H1 (cell line): ENCODE measurements around the gene RRP9. TPM values are rescaled to one million over a fixed set of nuclear protein-coding genes. Genes with fewer than 3 reads are reported as not detected.

ENCODE experiments used
- CTCF ChIA-PET: fragments of 300-600 bp; sonication (Branson Sonifier 250); formaldehyde crosslinking; loops from one replicate; lab custom pipeline; 2021; ENCODE audit not compliant: partially characterized antibody; lab: Charles Lee
- POLR2A ChIA-PET: fragments of 300-600 bp; sonication (Branson Sonifier 250); formaldehyde crosslinking; loops from one replicate; lab custom pipeline; 2021; ENCODE audit warnings: inconsistent platforms; ENCODE audit not compliant: partially characterized antibody; lab: Charles Lee
- DNase-seq, 2 experiments: peaks; one replicate each; pipeline versions ENCODE4 v3.0.0 to v3.0.0-alpha.2; 2010 to 2022; ENCODE audit warnings: low spot score in 2 of 2, low read depth in 1 of 2, mixed read lengths in 1 of 2
- FAIRE-seq: peaks from 2 replicates; lab custom pipeline; 2011; peaks lifted over from hg19 to GRCh38; lab: Jason Lieb, UNC
- H2AFZ ChIP-seq: 2 replicates; pipeline ENCODE4 v1.8.1; 2012; ENCODE audit warnings: low read length, inconsistent platforms
- H2AK5ac ChIP-seq: 2 replicates; pipeline ENCODE4 v1.6.1; 2013; ENCODE audit warnings: low read depth, low read length
- H2BK120ac ChIP-seq: replicated peaks from 2 replicates; pipeline ENCODE3; 2013; ENCODE audit warnings: low read depth, low read length, inconsistent platforms
- H2BK12ac ChIP-seq: 2 replicates; pipeline ENCODE4 v1.6.1; 2013; ENCODE audit warnings: low read depth, low read length
- H2BK15ac ChIP-seq: 2 replicates; pipeline ENCODE4 v1.6.1; 2013; ENCODE audit warnings: low read length
- H2BK20ac ChIP-seq: 2 replicates; pipeline ENCODE4 v1.6.1; 2013; ENCODE audit warnings: low read length
- H2BK5ac ChIP-seq: 2 replicates; pipeline ENCODE4 v1.6.1; 2013; ENCODE audit warnings: low read depth, low read length
- H3K14ac ChIP-seq: 2 replicates; pipeline ENCODE4 v1.6.1; 2013; ENCODE audit warnings: inconsistent platforms; ENCODE audit not compliant: insufficient read length
- H3K18ac ChIP-seq: 2 replicates; pipeline ENCODE4 v1.6.1; 2013; ENCODE audit warnings: low read length; ENCODE audit errors: extremely low read depth
- H3K23ac ChIP-seq: 2 replicates; pipeline ENCODE4 v1.6.1; 2013; ENCODE audit warnings: inconsistent platforms; ENCODE audit not compliant: insufficient read length
- H3K23me2 ChIP-seq: 2 replicates; pipeline ENCODE4 v1.6.1; 2013; ENCODE audit warnings: low read depth, low read length
- H3K27ac ChIP-seq: 2 replicates; pipeline ENCODE4 v1.6.1; 2011; ENCODE audit warnings: low read depth, low read length, inconsistent platforms
- H3K27me3 ChIP-seq, 4 experiments: replicated peaks in 1 of 4; 1 replicate in 1 of 4; 2 replicates in 3 of 4; pipeline versions ENCODE4 v1.6.1 to v1.8.1; 2011 to 2013; ENCODE audit warnings: low read length in 3 of 4, mild to moderate bottlenecking in 3 of 4, inconsistent platforms in 2 of 4, mixed read lengths in 2 of 4, moderate library complexity in 1 of 4; ENCODE audit not compliant: control insufficient read depth in 3 of 4, insufficient read depth in 3 of 4; ENCODE audit errors: extremely low read depth in 1 of 4
- H3K36me3 ChIP-seq, 4 experiments: 2 replicates each; pipeline versions ENCODE4 v1.6.1 to v1.8.1; 2011 to 2013; ENCODE audit warnings: mild to moderate bottlenecking in 4 of 4, low read length in 3 of 4, moderate library complexity in 2 of 4, control low read depth in 1 of 4, inconsistent platforms in 1 of 4; ENCODE audit not compliant: insufficient read depth in 4 of 4, control insufficient read depth in 2 of 4
- H3K4ac ChIP-seq: replicated peaks from 2 replicates; pipeline ENCODE3; 2013; ENCODE audit warnings: low read length, low read depth, mixed read lengths, inconsistent platforms; ENCODE audit not compliant: insufficient read length
- H3K4me1 ChIP-seq, 4 experiments: replicated peaks in 1 of 4; 1 replicate in 1 of 4; 2 replicates in 3 of 4; pipeline versions ENCODE4 v1.6.1 to v1.8.1; 2011 to 2013; ENCODE audit warnings: low read length in 3 of 4, inconsistent platforms in 2 of 4, mixed read lengths in 1 of 4; ENCODE audit not compliant: insufficient read depth in 4 of 4, control insufficient read depth in 3 of 4
- H3K4me2 ChIP-seq, 2 experiments: 2 replicates each; pipeline versions ENCODE4 v1.6.1 to v1.8.1; 2011 to 2013; ENCODE audit warnings: low read depth in 2 of 2, low read length in 2 of 2, control low read depth in 1 of 2, inconsistent platforms in 1 of 2, mild to moderate bottlenecking in 1 of 2; ENCODE audit not compliant: insufficient read depth in 1 of 2
- H3K4me3 ChIP-seq, 4 experiments: fragments of 200-600, 300-600 bp in 1 of 4; sonication (generic), shearing (Covaris generic), sonication (Bioruptor Twin) in 1 of 4; 2 replicates each; pipeline versions ENCODE4 v1.5.1 to v1.8.1; 2011 to 2016; ENCODE audit warnings: low read length in 4 of 4, low read depth in 3 of 4, control low read depth in 2 of 4, inconsistent platforms in 2 of 4, mild to moderate bottlenecking in 2 of 4, mixed read lengths in 1 of 4, moderate library complexity in 1 of 4; ENCODE audit not compliant: insufficient read depth in 2 of 4; ENCODE audit errors: extremely low read depth in 1 of 4
- H3K56ac ChIP-seq: replicated peaks from 2 replicates; pipeline ENCODE3; 2013; ENCODE audit warnings: low read depth, mild to moderate bottlenecking, mixed read lengths, low read length, inconsistent platforms; ENCODE audit not compliant: insufficient read length
- H3K79me1 ChIP-seq: 2 replicates; pipeline ENCODE4 v1.6.1; 2013; ENCODE audit warnings: low read depth, low read length, control low read depth
- H3K79me2 ChIP-seq, 2 experiments: 2 replicates each; pipeline versions ENCODE4 v1.6.1 to v1.8.1; 2012 to 2013; ENCODE audit warnings: low read length in 2 of 2, mild to moderate bottlenecking in 2 of 2, inconsistent platforms in 1 of 2; ENCODE audit not compliant: insufficient read depth in 2 of 2, control insufficient read depth in 1 of 2
- H3K9ac ChIP-seq, 4 experiments: replicated peaks in 1 of 4; 1 replicate in 1 of 4; 2 replicates in 3 of 4; pipeline versions ENCODE4 v1.6.1 to v1.8.1; 2011 to 2013; ENCODE audit warnings: low read depth in 3 of 4, low read length in 3 of 4, control low read depth in 2 of 4, mild to moderate bottlenecking in 2 of 4, moderate library complexity in 2 of 4, inconsistent platforms in 1 of 4; ENCODE audit errors: extremely low read depth in 1 of 4
- H3K9me3 ChIP-seq, 2 experiments: 2 replicates each; pipeline versions ENCODE4 v1.6.1 to v1.8.1; 2012 to 2013; ENCODE audit warnings: mild to moderate bottlenecking in 2 of 2, moderate library complexity in 2 of 2, control low read depth in 1 of 2, inconsistent platforms in 1 of 2, low read depth in 1 of 2, low read length in 1 of 2, mixed read lengths in 1 of 2; ENCODE audit not compliant: insufficient read depth in 2 of 2
- H4K20me1 ChIP-seq, 2 experiments: replicated peaks in 1 of 2; 2 replicates each; pipeline versions ENCODE3 to v1.8.1; 2011 to 2013; ENCODE audit warnings: inconsistent platforms in 2 of 2, low read length in 2 of 2, mild to moderate bottlenecking in 1 of 2; ENCODE audit not compliant: insufficient read depth in 2 of 2, control insufficient read depth in 1 of 2
- H4K5ac ChIP-seq: 2 replicates; pipeline ENCODE4 v1.6.1; 2013; ENCODE audit warnings: low read length, low read depth, mixed read lengths, inconsistent platforms; ENCODE audit not compliant: insufficient read length
- H4K8ac ChIP-seq: 2 replicates; pipeline ENCODE4 v1.8.0; 2013; ENCODE audit warnings: mild to moderate bottlenecking, moderate library complexity, low read length, inconsistent platforms; ENCODE audit not compliant: insufficient read depth; ENCODE audit errors: extremely low read depth
- H4K91ac ChIP-seq: replicated peaks from 2 replicates; pipeline ENCODE3; 2013; ENCODE audit warnings: low read length, mixed read lengths, inconsistent platforms; ENCODE audit not compliant: insufficient read length
- RXRA ChIP-seq: IDR thresholded peaks from 2 replicates; pipeline ENCODE4 v1.6.1; 2011; ENCODE audit warnings: low read depth, mild to moderate bottlenecking, low read length, moderate library complexity; ENCODE audit not compliant: insufficient read depth
- SIRT6 ChIP-seq: IDR thresholded peaks from one replicate; pipeline ENCODE4 v1.7.1; 2012; ENCODE audit warnings: low read length, inconsistent platforms
- WGBS, 2 experiments: shearing (Covaris generic) in 1 of 2; methylation state at CpG; one replicate each; pipeline versions ENCODE4 v1.1.6 to v1.1.7; 2013 to 2015; ENCODE audit warnings: low lambda C conversion rate in 2 of 2, mixed read lengths in 2 of 2, inconsistent platforms in 1 of 2, low coverage in 1 of 2, missing lambda C conversion rate in 1 of 2; ENCODE audit not compliant: insufficient replicate concordance in 2 of 2, insufficient coverage in 1 of 2, insufficient read length in 1 of 2; ENCODE audit errors: extremely low coverage in 1 of 2, missing lambda C conversion rate in 1 of 2; 5-methylcytosine and 5-hydroxymethylcytosine counted together
- polyA plus RNA-seq, 7 experiments: library from polyadenylated mRNA; depleted of rRNA in 3 of 7; stranded (reverse) in 5 of 7; unstranded in 2 of 7; fragments of >200 nt in 5 of 7; fragments of 200-250 nt in 2 of 7; gene quantifications; 1 replicate in 5 of 7; 2 replicates in 1 of 7; 4 replicates in 1 of 7; pipeline versions ENCODE4 v1.2.1 to v1.2.3, GENCODE V29; 2011 to 2013; ENCODE audit warnings: missing spikeins in 2 of 7, mixed read lengths in 2 of 7
- total RNA-seq: library from RNA; stranded (reverse); fragmentation: NEBNext Ultra II Directional; extraction: Animal tissue kit (Norgen Biotek cat#: 25700); gene quantifications from 2 replicates; pipeline ENCODE4 v1.2.1, GENCODE V29; 2021

RRP9 gene
- total and polyA plus RNA-seq, 2 of the 8 experiments (the other 6 are each of a cell fraction or from before 2014, with no cell fraction given), result 55.6 to 68.9 TPM

GRCh38 chr3:51944451-51945021, 2.8 kb upstream of the RRP9 start:
- Histone ChIP-seq H3K36me3 (no peaks in the 10 kb centered on the region), H3K79me1 (peaks cover 7% of the 10 kb centered on the region; the same call in 1 of the 2 replicates), H2AFZ (no peak overlapping the region), H3K18ac (no peak overlapping the region), H3K9me3 (no peaks in the 10 kb centered on the region), H2BK20ac (no peak overlapping the region), H3K4me2 (no peak overlapping the region), H4K5ac (no peak overlapping the region), H3K9ac (no peak overlapping the region), H4K8ac (no peak overlapping the region), H3K23ac (no peak overlapping the region), H2AK5ac (no peak overlapping the region), H3K14ac (no peak overlapping the region), H2BK12ac (no peak overlapping the region), H3K27me3 (peaks cover 0 to 10% (median 4%) of the 10 kb centered on the region in 4 experiments; a peak in 5 of 7 replicates), H3K4ac (no peak overlapping the region), H3K23me2 (peaks cover 9% of the 10 kb centered on the region; the same call in 1 of the 2 replicates), H3K4me1 (peaks cover 2 to 13% (median 6%) of the 10 kb centered on the region in 4 experiments), H3K27ac (no peak overlapping the region), H2BK15ac (no peak overlapping the region), H3K56ac (no peak overlapping the region), H4K91ac (no peak overlapping the region), H2BK5ac (no peak overlapping the region), H4K20me1 (peaks cover 3 to 11% of the 10 kb centered on the region in 2 experiments), H2BK120ac (no peak overlapping the region), H3K79me2 (peaks cover 0 to 18% of the 10 kb centered on the region in 2 experiments; a peak in 3 of 4 replicates), H3K4me3 (no peak overlapping the region)
- POLR2A ChIA-PET, result interaction anchor here (0.9 to 15.7 kb wide), 5 partner anchors 10 to 48 kb away, joined by 3 to 148 read pairs (median 6); partner anchors contain the start of genes ACY1, GPR62, PCBP4 and RPL29
- no peak for FAIRE-seq
- no peak for DNase-seq
- TF ChIP-seq SIRT6 (no peak), RXRA (no peak)
- CTCF ChIA-PET, result interaction anchor here (0.9 to 5.1 kb wide), 9 partner anchors 10 to 125 kb away, joined by 3 to 44 read pairs (median 6); partner anchors contain the start of genes ABHD14B, ACY1 and RPL29
- 87% methylated on average over 11 of the region's 11 CpGs; no CpG with 5 or more reads in 1 of the 2 experiments for WGBS, 2 experiments
